HCT116 (cell line): Measurements from ENCODE around the gene MIA2. TPM values are rescaled to one million over a fixed set of nuclear protein-coding genes. Genes with fewer than 3 reads are reported as not detected.

Experiments
- ATAC-seq: fragments of 200-7000 bp; cut with Tn5 transposase; 2 replicates; pipeline ENCODE4 v1.9.1; 2020; ENCODE audit warnings: mild to moderate bottlenecking, moderate library complexity
- BruUV-seq: library from RNA; stranded (reverse); fragments of 400-500 nt; replicated peaks from 2 replicates; lab custom pipeline; 2021; lab: Mats Ljungman, UMichigan
- CTCF ChIA-PET: fragments of 300-600 bp; sonication (Branson Sonifier 250); formaldehyde crosslinking; loops from one replicate; lab custom pipeline; 2021; ENCODE audit warnings: antibody characterized with exemption; lab: Charles Lee
- POLR2A ChIA-PET: fragments of 300-600, 350-600 bp; sonication (Branson Sonifier 250); formaldehyde crosslinking; loops from one replicate; lab custom pipeline; 2021; ENCODE audit warnings: antibody characterized with exemption; lab: Charles Lee
- RAD21 ChIA-PET, 2 experiments: fragments of 300-600 bp; sonication (Branson Sonifier 250); formaldehyde crosslinking; loops; one replicate each; lab custom pipeline; 2023; ENCODE audit warnings: low total read pairs in 2 of 2; ENCODE audit not compliant: uncharacterized antibody in 2 of 2, unreplicated experiment in 2 of 2, low non-redundant PET in 1 of 2; lab: Charles Lee
- DNase-seq: peaks from one replicate; pipeline ENCODE4 v3.0.0-alpha.2; 2010; ENCODE audit warnings: low read depth, low spot score
- H2AFZ ChIP-seq: fragments of 200-600 bp; shearing (Covaris generic), sonication (generic); 2 replicates; pipeline ENCODE4 v1.6.1; 2017; ENCODE audit warnings: low read depth, mixed run types, mixed read lengths, antibody characterized with exemption, low read length; ENCODE audit not compliant: poor library complexity, severe bottlenecking
- H3K27ac ChIP-seq: 2 replicates; pipeline ENCODE4 v1.5.1; 2012; ENCODE audit warnings: low read depth, low read length
- H3K27me3 ChIP-seq: fragments of 200-600 bp; sonication (generic); 2 replicates; pipeline ENCODE4 v1.6.1; 2016; ENCODE audit warnings: mixed run types, low read length, mixed read lengths; ENCODE audit not compliant: insufficient read depth
- H3K36me3 ChIP-seq, 2 experiments: fragments of 200-500 bp in 1 of 2; fragments of 200-600 bp in 1 of 2; sonication (Bioruptor generic) in 1 of 2; sonication (generic) in 1 of 2; 2 replicates each; pipeline versions ENCODE4 v1.5.1 to v1.6.1; 2014 to 2016; ENCODE audit warnings: low read length in 2 of 2, inconsistent platforms in 1 of 2, mixed read lengths in 1 of 2, mixed run types in 1 of 2; ENCODE audit not compliant: insufficient read depth in 2 of 2, control insufficient read depth in 1 of 2
- H3K4me1 ChIP-seq, 2 experiments: fragments of 200-600 bp in 1 of 2; sonication (generic) in 1 of 2; 2 replicates each; pipeline versions ENCODE4 v1.5.1 to v1.6.1; 2012 to 2017; ENCODE audit warnings: low read length in 2 of 2, inconsistent platforms in 1 of 2, mild to moderate bottlenecking in 1 of 2, mixed read lengths in 1 of 2, mixed run types in 1 of 2, moderate library complexity in 1 of 2; ENCODE audit not compliant: insufficient read depth in 2 of 2, control insufficient read depth in 1 of 2
- H3K4me2 ChIP-seq: fragments of 200-600 bp; sonication (generic); 2 replicates; pipeline ENCODE4 v1.6.1; 2017; ENCODE audit warnings: mixed run types, low read length, mixed read lengths
- H3K4me3 ChIP-seq, 2 experiments: fragments of 200-600 bp in 1 of 2; sonication (generic) in 1 of 2; replicated peaks in 1 of 2; 2 replicates each; pipeline ENCODE4 v1.5.1; 2011 to 2016; ENCODE audit warnings: low read length in 2 of 2, control low read depth in 1 of 2, low read depth in 1 of 2, mild to moderate bottlenecking in 1 of 2, mixed read lengths in 1 of 2, mixed run types in 1 of 2
- H3K79me2 ChIP-seq: fragments of 200-600 bp; sonication (generic); 2 replicates; pipeline ENCODE4 v1.6.1; 2017; ENCODE audit warnings: mild to moderate bottlenecking, mixed run types, low read length, moderate library complexity, mixed read lengths; ENCODE audit not compliant: insufficient read depth
- H3K9ac ChIP-seq: fragments of 200-600 bp; sonication (generic); 2 replicates; pipeline ENCODE4 v1.6.1; 2016; ENCODE audit warnings: low read length, mixed read lengths
- H3K9me2 ChIP-seq: fragments of 200-600 bp; sonication (generic), shearing (Covaris generic); 2 replicates; pipeline ENCODE4 v1.6.1; 2017; ENCODE audit warnings: mixed run types, mild to moderate bottlenecking, moderate library complexity; ENCODE audit not compliant: insufficient read depth
- H3K9me3 ChIP-seq, 2 experiments: fragments of 200-500 bp in 1 of 2; fragments of 200-600 bp in 1 of 2; sonication (Bioruptor generic) in 1 of 2; sonication (generic) in 1 of 2; 2 replicates each; pipeline ENCODE4 v1.6.1; 2014 to 2017; ENCODE audit warnings: low read length in 2 of 2, mixed read lengths in 2 of 2, inconsistent platforms in 1 of 2, low read depth in 1 of 2, mild to moderate bottlenecking in 1 of 2, mixed run types in 1 of 2, moderate library complexity in 1 of 2; ENCODE audit not compliant: control insufficient read depth in 1 of 2, insufficient read depth in 1 of 2
- H4K20me1 ChIP-seq: fragments of 200-600 bp; sonication (generic), shearing (Covaris generic); 2 replicates; pipeline ENCODE4 v1.6.1; 2017; ENCODE audit warnings: mixed run types, mild to moderate bottlenecking, moderate library complexity; ENCODE audit not compliant: insufficient read depth
- CEBPB ChIP-seq: IDR thresholded peaks from 2 replicates; pipeline ENCODE4 v1.6.1; 2012; ENCODE audit warnings: low read depth
- EGR1 ChIP-seq: IDR thresholded peaks from 2 replicates; pipeline ENCODE4 v1.6.1; 2012; ENCODE audit warnings: low read depth
- EZH2 ChIP-seq: fragments of 200-600 bp; sonication (generic); IDR thresholded peaks from 2 replicates; pipeline ENCODE4 v1.6.1; 2017; ENCODE audit warnings: antibody characterized with exemption, mixed run types
- EZH2phosphoT487 ChIP-seq: fragments of 200-600 bp; IDR thresholded peaks from 2 replicates; pipeline ENCODE4 v1.6.1; 2018; ENCODE audit warnings: antibody characterized with exemption, borderline replicate concordance
- POLR2A ChIP-seq: IDR thresholded peaks from 2 replicates; pipeline ENCODE4 v1.7.0; 2011; ENCODE audit warnings: borderline replicate concordance; ENCODE audit not compliant: insufficient read depth, insufficient read length; ENCODE audit errors: extremely low read depth
- POLR2AphosphoS5 ChIP-seq: IDR thresholded peaks from 2 replicates; pipeline ENCODE4 v1.6.1; 2011; ENCODE audit warnings: mild to moderate bottlenecking, low read depth, low read length, moderate library complexity
- RAD21 ChIP-seq: IDR thresholded peaks from 2 replicates; pipeline ENCODE4 v1.6.1; 2012; ENCODE audit warnings: low read depth, mild to moderate bottlenecking
- SIN3A ChIP-seq: IDR thresholded peaks from 2 replicates; pipeline ENCODE4 v1.6.1; 2012; ENCODE audit warnings: low read depth
- SP1 ChIP-seq: IDR thresholded peaks from 2 replicates; pipeline ENCODE4 v1.6.1; 2012; ENCODE audit warnings: low read depth
- SRF ChIP-seq: IDR thresholded peaks from 2 replicates; pipeline ENCODE4 v1.6.1; 2012; ENCODE audit warnings: low read depth
- TCF7L2 ChIP-seq: IDR thresholded peaks from 2 replicates; pipeline ENCODE4 v1.7.0; 2011; ENCODE audit warnings: borderline replicate concordance, inconsistent platforms; ENCODE audit not compliant: insufficient read depth, insufficient read length; ENCODE audit errors: extremely low read depth
- ZFX ChIP-seq: fragments of 450-650 bp; IDR thresholded peaks from 2 replicates; pipeline ENCODE4 v1.6.1; 2017
- ZNF274 ChIP-seq: fragments of 200-500 bp; sonication (Bioruptor generic); IDR thresholded peaks from 2 replicates; pipeline ENCODE4 v1.6.1; 2014; ENCODE audit warnings: mild to moderate bottlenecking, low read depth, low read length, inconsistent platforms
- intact Hi-C: fragments of 100-400 bp; cut with micrococcal nuclease; formaldehyde crosslinking; loops from 2 replicates; pipeline ENCODE4 v1.10.0; 2022
- total RNA-seq: library from RNA; stranded (reverse); gene quantifications from one replicate; pipeline ENCODE4 v1.2.1, GENCODE V29; 2021; ENCODE audit not compliant: unreplicated experiment
- TF ChIP-seq, protein P1 (sequence below), 3 experiments: fragments of 200-600 bp in 1 of 3; sonication (generic) in 1 of 3; IDR thresholded peaks in 2 of 3; conservative IDR thresholded peaks in 1 of 3; 2 replicates each; pipeline ENCODE4 v1.5.1; 2012 to 2017; ENCODE audit warnings: low read depth in 2 of 3, low read length in 2 of 3, antibody characterized with exemption in 1 of 3, borderline replicate concordance in 1 of 3, control low read depth in 1 of 3, mild to moderate bottlenecking in 1 of 3, mixed read lengths in 1 of 3, mixed run types in 1 of 3, moderate library complexity in 1 of 3; ENCODE audit not compliant: insufficient read depth in 1 of 3
- TF ChIP-seq, protein P2 (sequence below): IDR thresholded peaks from 2 replicates; pipeline ENCODE4 v1.6.1; 2011; ENCODE audit warnings: mild to moderate bottlenecking, low read length, moderate library complexity; ENCODE audit not compliant: insufficient replicate concordance; ENCODE audit errors: extremely low read depth
- TF ChIP-seq, protein P3 (sequence below): IDR thresholded peaks from 2 replicates; pipeline ENCODE4 v1.6.1; 2012

The MIA2 gene
- total RNA-seq, 1 experiment from 2014 or later = 31.1 TPM

DNA sequence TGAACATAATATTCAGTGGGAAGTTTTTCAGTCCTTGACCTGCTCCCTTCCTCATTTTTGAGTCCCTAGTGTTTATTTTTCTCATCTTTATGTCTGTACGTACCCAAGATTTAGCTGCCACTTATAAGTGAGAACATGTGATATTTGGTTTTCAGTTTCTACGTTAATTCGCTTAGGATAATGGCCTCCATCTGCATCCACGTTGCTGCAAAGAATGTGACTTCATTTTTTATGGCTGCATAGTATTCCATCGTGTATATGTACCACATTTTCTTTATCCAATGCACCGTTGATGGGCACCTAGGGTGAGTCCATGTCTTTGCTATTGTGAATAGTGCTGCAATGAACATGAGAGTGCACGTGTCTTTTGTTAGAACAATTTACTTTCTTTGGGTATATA, 30.3 kb downstream of the MIA2 start:
- no peaks in the 10 kb centered on the region for H3K9me2 ChIP-seq
- no peak overlapping the region for H3K4me2 ChIP-seq
- TF ChIP-seq, protein P1, sequence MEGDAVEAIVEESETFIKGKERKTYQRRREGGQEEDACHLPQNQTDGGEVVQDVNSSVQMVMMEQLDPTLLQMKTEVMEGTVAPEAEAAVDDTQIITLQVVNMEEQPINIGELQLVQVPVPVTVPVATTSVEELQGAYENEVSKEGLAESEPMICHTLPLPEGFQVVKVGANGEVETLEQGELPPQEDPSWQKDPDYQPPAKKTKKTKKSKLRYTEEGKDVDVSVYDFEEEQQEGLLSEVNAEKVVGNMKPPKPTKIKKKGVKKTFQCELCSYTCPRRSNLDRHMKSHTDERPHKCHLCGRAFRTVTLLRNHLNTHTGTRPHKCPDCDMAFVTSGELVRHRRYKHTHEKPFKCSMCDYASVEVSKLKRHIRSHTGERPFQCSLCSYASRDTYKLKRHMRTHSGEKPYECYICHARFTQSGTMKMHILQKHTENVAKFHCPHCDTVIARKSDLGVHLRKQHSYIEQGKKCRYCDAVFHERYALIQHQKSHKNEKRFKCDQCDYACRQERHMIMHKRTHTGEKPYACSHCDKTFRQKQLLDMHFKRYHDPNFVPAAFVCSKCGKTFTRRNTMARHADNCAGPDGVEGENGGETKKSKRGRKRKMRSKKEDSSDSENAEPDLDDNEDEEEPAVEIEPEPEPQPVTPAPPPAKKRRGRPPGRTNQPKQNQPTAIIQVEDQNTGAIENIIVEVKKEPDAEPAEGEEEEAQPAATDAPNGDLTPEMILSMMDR (IDR thresholded peaks at IDR 0.05 in 2 of 3, conservative IDR thresholded peaks at IDR 0.05 in 1 of 3; ENCODE audit: borderline replicate concordance in 1 of 3, insufficient read depth in 1 of 3, low read depth in 2 of 3, low read length in 2 of 3) = no peak
- no peak for TF ChIP-seq SP1
- TF ChIP-seq SIN3A = no peak
- TF ChIP-seq RAD21 = no peak
- TF ChIP-seq, protein P2, sequence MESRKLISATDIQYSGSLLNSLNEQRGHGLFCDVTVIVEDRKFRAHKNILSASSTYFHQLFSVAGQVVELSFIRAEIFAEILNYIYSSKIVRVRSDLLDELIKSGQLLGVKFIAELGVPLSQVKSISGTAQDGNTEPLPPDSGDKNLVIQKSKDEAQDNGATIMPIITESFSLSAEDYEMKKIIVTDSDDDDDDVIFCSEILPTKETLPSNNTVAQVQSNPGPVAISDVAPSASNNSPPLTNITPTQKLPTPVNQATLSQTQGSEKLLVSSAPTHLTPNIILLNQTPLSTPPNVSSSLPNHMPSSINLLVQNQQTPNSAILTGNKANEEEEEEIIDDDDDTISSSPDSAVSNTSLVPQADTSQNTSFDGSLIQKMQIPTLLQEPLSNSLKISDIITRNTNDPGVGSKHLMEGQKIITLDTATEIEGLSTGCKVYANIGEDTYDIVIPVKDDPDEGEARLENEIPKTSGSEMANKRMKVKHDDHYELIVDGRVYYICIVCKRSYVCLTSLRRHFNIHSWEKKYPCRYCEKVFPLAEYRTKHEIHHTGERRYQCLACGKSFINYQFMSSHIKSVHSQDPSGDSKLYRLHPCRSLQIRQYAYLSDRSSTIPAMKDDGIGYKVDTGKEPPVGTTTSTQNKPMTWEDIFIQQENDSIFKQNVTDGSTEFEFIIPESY = no peak
- TF ChIP-seq SRF = no peak
- TF ChIP-seq TCF7L2 = no peak
- TF ChIP-seq ZFX = no peak
- no peak for TF ChIP-seq ZNF274
- no peak for TF ChIP-seq CEBPB
- TF ChIP-seq POLR2A = no peak
- TF ChIP-seq EGR1 = no peak
- TF ChIP-seq, protein P3, sequence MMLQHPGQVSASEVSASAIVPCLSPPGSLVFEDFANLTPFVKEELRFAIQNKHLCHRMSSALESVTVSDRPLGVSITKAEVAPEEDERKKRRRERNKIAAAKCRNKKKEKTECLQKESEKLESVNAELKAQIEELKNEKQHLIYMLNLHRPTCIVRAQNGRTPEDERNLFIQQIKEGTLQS = no peak
- TF ChIP-seq EZH2 = no peak
- no peak for TF ChIP-seq POLR2AphosphoS5
- TF ChIP-seq EZH2phosphoT487 = no peak
- no peak overlapping the region for H3K27ac ChIP-seq
- H3K4me1 ChIP-seq = peaks cover 16 to 41% of the 10 kb centered on the region in 2 experiments
- ATAC-seq (no peak), DNase-seq (no peak)
- BruUV-seq = no TSS peak
- ChIA-PET RAD21 (no interaction called here), CTCF (no interaction called here), POLR2A (interaction anchor here (1.6 to 1.8 kb wide), 2 partner anchors 10 to 94 kb away, joined by 5 to 7 read pairs; partner anchors contain the start of gene TRAPPC6B)
- no peaks in the 10 kb centered on the region for H3K27me3 ChIP-seq
- H3K9me3 ChIP-seq = no peaks in the 10 kb centered on the region
- no peaks in the 10 kb centered on the region for H3K36me3 ChIP-seq
- H4K20me1 ChIP-seq = no peaks in the 10 kb centered on the region
- no peak overlapping the region for H3K9ac ChIP-seq
- H3K4me3 ChIP-seq = no peak overlapping the region
- peaks cover 18% of the 10 kb centered on the region for H3K79me2 ChIP-seq
- H2AFZ ChIP-seq = no peak overlapping the region
- intact Hi-C loops = no loop called here
